Measurements from ENCODE around the gene PRTFDC1.

PRTFDC1 gene

DNA sequence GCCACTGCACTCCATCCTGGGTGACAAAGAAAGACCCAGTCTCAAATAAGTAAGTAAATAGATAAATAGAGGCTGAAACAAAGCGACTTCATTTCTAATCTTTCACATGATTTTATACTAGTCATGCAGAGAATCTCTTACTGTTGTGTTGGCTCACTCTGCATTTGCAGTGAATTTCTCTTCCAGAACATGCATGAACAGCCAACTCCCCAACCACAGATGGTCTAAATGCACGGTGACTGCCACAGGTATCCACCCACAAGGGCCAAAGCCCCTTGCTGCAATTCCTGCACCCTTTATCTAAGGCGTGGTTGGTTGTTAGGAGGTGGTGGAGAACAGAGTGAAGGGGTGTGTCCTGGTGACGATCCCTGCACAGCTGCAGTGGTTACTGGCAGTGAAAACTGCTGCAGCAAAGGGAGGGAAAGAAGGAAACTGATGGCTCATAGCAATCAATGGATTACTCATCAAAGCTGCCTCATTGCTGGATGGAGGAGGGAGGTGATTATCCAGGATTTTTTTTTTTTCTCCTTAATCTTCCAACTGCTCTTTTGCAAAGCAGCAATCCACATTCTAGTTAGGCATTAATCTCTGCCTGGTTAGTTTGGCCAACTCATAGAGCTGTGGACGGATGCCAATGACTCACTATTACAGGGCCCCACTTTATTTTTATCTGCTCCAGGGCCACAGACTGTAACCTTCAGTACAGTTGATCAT lies 50.6 kb downstream of the PRTFDC1 start:
- TF ChIP-seq POU2F2 (IDR thresholded peaks at IDR 0.05; ENCODE audit: low read depth, low read length): no peak
- TF ChIP-seq PAX5 (IDR thresholded peaks at IDR 0.05; ENCODE audit: insufficient read depth, low read length, severe bottlenecking): no peak
- no peak for TF ChIP-seq TAF1 (IDR thresholded peaks at IDR 0.05; ENCODE audit: low read depth, low read length)
- no peak for TF ChIP-seq POLR2A (IDR thresholded peaks at IDR 0.05; ENCODE audit: low read depth, low read length)
- no peak for TF ChIP-seq POLR2AphosphoS5 (IDR thresholded peaks at IDR 0.05; ENCODE audit: low read depth, low read length)
- TF ChIP-seq SPI1 (IDR thresholded peaks at IDR 0.05; ENCODE audit: low read depth, low read length): no peak
- DNase-seq (ENCODE audit: insufficient read length, low spot score): no peak
- FAIRE-seq: peak; percentile 58

DNA sequence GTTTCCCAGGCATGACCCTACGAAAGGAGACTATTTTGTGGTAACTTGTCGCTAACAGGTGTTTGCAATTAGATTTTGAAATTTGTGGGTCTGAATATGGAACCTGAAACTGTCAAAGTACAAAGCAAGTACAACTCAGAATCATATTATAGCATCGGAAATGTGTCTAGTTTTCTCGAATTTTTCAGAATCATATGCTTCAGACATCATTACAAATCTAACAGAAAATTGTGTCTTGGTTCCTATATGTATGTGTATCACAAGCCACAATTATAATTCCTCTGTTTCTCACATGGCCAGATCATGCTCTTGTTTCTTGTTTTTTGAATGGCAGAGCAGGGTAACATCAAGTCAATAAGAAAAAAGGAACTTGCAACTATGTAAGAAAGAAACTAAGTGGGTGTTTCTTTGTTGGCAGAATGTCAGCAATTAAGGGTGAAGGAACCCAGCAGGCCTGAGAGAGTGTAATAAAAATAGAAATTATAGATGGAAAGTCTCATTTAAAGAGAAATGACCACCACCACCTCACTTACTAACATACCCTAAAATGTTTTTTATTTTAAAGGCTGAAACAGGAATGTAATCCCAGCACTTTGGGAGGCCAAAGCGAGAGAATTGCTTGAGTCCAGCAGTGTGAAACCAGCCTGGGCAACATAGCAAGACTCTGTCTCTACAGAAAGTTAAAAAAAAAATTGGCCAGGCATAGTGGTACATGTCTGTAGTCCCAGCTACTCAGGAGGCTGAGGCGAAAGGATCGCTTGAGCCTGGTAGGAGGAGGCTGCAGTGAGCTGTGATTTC lies 51.3 kb downstream of the PRTFDC1 start:
- FAIRE-seq: peak; percentile 35

DNA sequence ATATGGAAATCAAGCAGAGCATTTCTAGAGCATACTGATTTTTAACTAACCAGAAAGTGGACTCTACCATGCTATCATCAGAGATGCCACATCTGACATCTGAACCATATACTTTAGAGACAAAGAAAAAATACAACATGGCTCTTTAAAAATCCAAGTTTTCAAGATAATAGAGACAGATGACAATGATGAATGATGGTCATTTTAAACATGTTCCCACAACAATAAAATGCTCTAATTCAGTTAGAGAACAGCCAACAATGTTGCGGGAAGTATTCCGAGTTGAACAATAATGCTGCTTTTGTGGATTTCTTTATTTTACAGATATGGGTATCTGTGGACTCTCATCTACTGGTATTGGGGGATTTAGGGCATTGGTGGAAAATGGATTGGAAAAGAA lies 52.8 kb downstream of the PRTFDC1 start:
- TF ChIP-seq POU2F2 (IDR thresholded peaks at IDR 0.05; ENCODE audit: low read depth, low read length): no peak
- no peak for FAIRE-seq
- DNase-seq (ENCODE audit: insufficient read length, low spot score): no peak

More for the DNA sequence above, 51.3 kb downstream of the PRTFDC1 start:
- no peak for DNase-seq (ENCODE audit: insufficient read length, low spot score)
- TF ChIP-seq POU2F2 (IDR thresholded peaks at IDR 0.05; ENCODE audit: low read depth, low read length): no peak
- peak; percentile 63 for TF ChIP-seq SPI1 (IDR thresholded peaks at IDR 0.05; ENCODE audit: low read depth, low read length)

GRCh38 chr10:24898501-24898900 lies 53.9 kb downstream of the PRTFDC1 start:
- TF ChIP-seq TAF1 (IDR thresholded peaks at IDR 0.05; ENCODE audit: low read depth, low read length) (no peak), POU2F2 (IDR thresholded peaks at IDR 0.05; ENCODE audit: low read depth, low read length) (no peak), POLR2AphosphoS5 (IDR thresholded peaks at IDR 0.05; ENCODE audit: low read depth, low read length) (no peak), PAX5 (IDR thresholded peaks at IDR 0.05; ENCODE audit: insufficient read depth, low read length, severe bottlenecking) (no peak), SPI1 (IDR thresholded peaks at IDR 0.05; ENCODE audit: low read depth, low read length) (no peak), POLR2A (IDR thresholded peaks at IDR 0.05; ENCODE audit: low read depth, low read length) (no peak)
- DNase-seq (ENCODE audit: insufficient read length, low spot score) (no peak), FAIRE-seq (no peak)

GRCh38 chr10:24897326-24897926 lies 55.0 kb downstream of the PRTFDC1 start:
- FAIRE-seq (no peak), DNase-seq (ENCODE audit: insufficient read length, low spot score) (no peak)

DNA sequence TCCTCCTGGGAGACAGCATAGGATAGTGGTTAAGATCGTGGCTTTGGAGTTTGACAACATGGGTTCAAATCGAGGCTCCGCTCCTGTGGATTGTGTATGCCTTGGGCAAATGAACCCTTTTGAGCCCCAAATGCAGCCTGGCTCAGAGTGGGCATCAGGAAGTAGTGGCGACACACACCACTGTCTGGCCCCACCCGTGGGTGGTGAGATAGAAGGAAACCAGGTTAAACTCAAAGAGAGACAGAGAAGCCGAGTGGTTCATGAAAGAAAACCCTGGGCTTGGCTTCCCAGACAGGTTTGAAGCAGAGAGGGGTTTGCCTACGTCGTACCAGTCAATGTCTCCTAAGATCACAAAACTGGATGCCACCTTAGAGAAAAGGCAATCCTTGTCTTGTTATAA lies 57.7 kb downstream of the PRTFDC1 start:
- FAIRE-seq: no peak
- no peak for TF ChIP-seq SPI1 (IDR thresholded peaks at IDR 0.05; ENCODE audit: low read depth, low read length)
- no peak for DNase-seq (ENCODE audit: insufficient read length, low spot score)

More at GRCh38 chr10:24897326-24897926, 55.0 kb downstream of the PRTFDC1 start:
- no peak for TF ChIP-seq POU2F2 (IDR thresholded peaks at IDR 0.05; ENCODE audit: low read depth, low read length)
- no peak for TF ChIP-seq PAX5 (IDR thresholded peaks at IDR 0.05; ENCODE audit: insufficient read depth, low read length, severe bottlenecking)
- no peak for TF ChIP-seq POLR2A (IDR thresholded peaks at IDR 0.05; ENCODE audit: low read depth, low read length)
- TF ChIP-seq SPI1 (IDR thresholded peaks at IDR 0.05; ENCODE audit: low read depth, low read length): no peak
- no peak for TF ChIP-seq TAF1 (IDR thresholded peaks at IDR 0.05; ENCODE audit: low read depth, low read length)
- no peak for TF ChIP-seq POLR2AphosphoS5 (IDR thresholded peaks at IDR 0.05; ENCODE audit: low read depth, low read length)

GRCh38 chr10:24894309-24894708 lies 58.1 kb downstream of the PRTFDC1 start:
- DNase-seq (ENCODE audit: insufficient read length, low spot score) (no peak), FAIRE-seq (no peak)
- TF ChIP-seq TAF1 (IDR thresholded peaks at IDR 0.05; ENCODE audit: low read depth, low read length) (no peak), PAX5 (IDR thresholded peaks at IDR 0.05; ENCODE audit: insufficient read depth, low read length, severe bottlenecking) (no peak), POLR2A (IDR thresholded peaks at IDR 0.05; ENCODE audit: low read depth, low read length) (no peak), POLR2AphosphoS5 (IDR thresholded peaks at IDR 0.05; ENCODE audit: low read depth, low read length) (no peak), POU2F2 (IDR thresholded peaks at IDR 0.05; ENCODE audit: low read depth, low read length) (no peak), SPI1 (IDR thresholded peaks at IDR 0.05; ENCODE audit: low read depth, low read length) (no peak)

GRCh38 chr10:24893127-24893526 lies 59.3 kb downstream of the PRTFDC1 start:
- no peak for FAIRE-seq
- TF ChIP-seq TAF1 (IDR thresholded peaks at IDR 0.05; ENCODE audit: low read depth, low read length): no peak
- no peak for TF ChIP-seq SPI1 (IDR thresholded peaks at IDR 0.05; ENCODE audit: low read depth, low read length)
- no peak for TF ChIP-seq POLR2AphosphoS5 (IDR thresholded peaks at IDR 0.05; ENCODE audit: low read depth, low read length)
- TF ChIP-seq POLR2A (IDR thresholded peaks at IDR 0.05; ENCODE audit: low read depth, low read length): no peak
- TF ChIP-seq PAX5 (IDR thresholded peaks at IDR 0.05; ENCODE audit: insufficient read depth, low read length, severe bottlenecking): no peak
- TF ChIP-seq POU2F2 (IDR thresholded peaks at IDR 0.05; ENCODE audit: low read depth, low read length): no peak
- no peak for DNase-seq (ENCODE audit: insufficient read length, low spot score)

GRCh38 chr10:24891823-24892222 lies 60.6 kb downstream of the PRTFDC1 start:
- no peak for TF ChIP-seq POLR2A (IDR thresholded peaks at IDR 0.05; ENCODE audit: low read depth, low read length)
- no peak for TF ChIP-seq POU2F2 (IDR thresholded peaks at IDR 0.05; ENCODE audit: low read depth, low read length)
- no peak for TF ChIP-seq SPI1 (IDR thresholded peaks at IDR 0.05; ENCODE audit: low read depth, low read length)
- TF ChIP-seq TAF1 (IDR thresholded peaks at IDR 0.05; ENCODE audit: low read depth, low read length): no peak
- TF ChIP-seq PAX5 (IDR thresholded peaks at IDR 0.05; ENCODE audit: insufficient read depth, low read length, severe bottlenecking): no peak
- no peak for TF ChIP-seq POLR2AphosphoS5 (IDR thresholded peaks at IDR 0.05; ENCODE audit: low read depth, low read length)
- no peak for FAIRE-seq
- no peak for DNase-seq (ENCODE audit: insufficient read length, low spot score)

GRCh38 chr10:24889639-24890038 lies 62.8 kb downstream of the PRTFDC1 start:
- no peak for TF ChIP-seq PAX5 (IDR thresholded peaks at IDR 0.05; ENCODE audit: insufficient read depth, low read length, severe bottlenecking)
- TF ChIP-seq POU2F2 (IDR thresholded peaks at IDR 0.05; ENCODE audit: low read depth, low read length): no peak
- TF ChIP-seq POLR2A (IDR thresholded peaks at IDR 0.05; ENCODE audit: low read depth, low read length): no peak
- no peak for TF ChIP-seq TAF1 (IDR thresholded peaks at IDR 0.05; ENCODE audit: low read depth, low read length)
- no peak for TF ChIP-seq POLR2AphosphoS5 (IDR thresholded peaks at IDR 0.05; ENCODE audit: low read depth, low read length)
- TF ChIP-seq SPI1 (IDR thresholded peaks at IDR 0.05; ENCODE audit: low read depth, low read length): no peak
- DNase-seq (ENCODE audit: insufficient read length, low spot score): no peak
- FAIRE-seq: no peak
